ENCODE data around the gene IGF1. TPM values are rescaled to one million over a fixed set of nuclear protein-coding genes. Genes with fewer than 3 reads are reported as not detected.

IGF1 gene
- total and polyA plus RNA-seq, 10 of the 15 experiments (the other 5 are each of a cell fraction or from before 2014, with no cell fraction given) = 2.4 to 9.2 (median 3.5) TPM

DNA sequence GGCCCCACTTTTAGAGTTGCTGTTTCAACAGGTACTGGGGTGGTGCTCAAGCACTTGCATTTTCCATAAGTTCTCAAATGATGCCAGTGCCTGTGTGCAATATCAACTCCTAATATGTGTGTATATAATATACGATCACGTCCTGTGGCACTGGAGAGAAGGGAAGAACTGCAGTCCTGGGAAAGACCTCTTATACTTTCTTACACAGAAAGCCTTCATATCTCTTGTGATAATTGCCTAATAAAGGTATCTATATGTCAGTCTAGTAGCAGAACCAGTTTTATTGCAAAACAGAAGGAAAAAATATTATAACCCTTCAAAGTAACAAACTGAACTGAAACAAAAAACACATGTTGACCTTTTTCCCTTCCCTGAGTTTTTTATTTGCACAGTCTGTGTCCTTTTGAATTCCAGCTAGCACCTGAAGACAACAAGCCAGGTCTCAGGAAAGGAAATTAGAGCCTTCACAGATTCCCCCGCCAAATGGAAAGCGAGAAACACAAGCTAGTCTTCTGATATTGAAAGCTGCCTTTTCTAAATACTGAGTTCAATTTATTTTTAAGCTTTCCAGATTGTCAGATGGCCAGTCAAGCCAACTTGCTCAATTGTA, 44.4 kb downstream of the IGF1 start (continued):
- TF ChIP-seq, protein P1, sequence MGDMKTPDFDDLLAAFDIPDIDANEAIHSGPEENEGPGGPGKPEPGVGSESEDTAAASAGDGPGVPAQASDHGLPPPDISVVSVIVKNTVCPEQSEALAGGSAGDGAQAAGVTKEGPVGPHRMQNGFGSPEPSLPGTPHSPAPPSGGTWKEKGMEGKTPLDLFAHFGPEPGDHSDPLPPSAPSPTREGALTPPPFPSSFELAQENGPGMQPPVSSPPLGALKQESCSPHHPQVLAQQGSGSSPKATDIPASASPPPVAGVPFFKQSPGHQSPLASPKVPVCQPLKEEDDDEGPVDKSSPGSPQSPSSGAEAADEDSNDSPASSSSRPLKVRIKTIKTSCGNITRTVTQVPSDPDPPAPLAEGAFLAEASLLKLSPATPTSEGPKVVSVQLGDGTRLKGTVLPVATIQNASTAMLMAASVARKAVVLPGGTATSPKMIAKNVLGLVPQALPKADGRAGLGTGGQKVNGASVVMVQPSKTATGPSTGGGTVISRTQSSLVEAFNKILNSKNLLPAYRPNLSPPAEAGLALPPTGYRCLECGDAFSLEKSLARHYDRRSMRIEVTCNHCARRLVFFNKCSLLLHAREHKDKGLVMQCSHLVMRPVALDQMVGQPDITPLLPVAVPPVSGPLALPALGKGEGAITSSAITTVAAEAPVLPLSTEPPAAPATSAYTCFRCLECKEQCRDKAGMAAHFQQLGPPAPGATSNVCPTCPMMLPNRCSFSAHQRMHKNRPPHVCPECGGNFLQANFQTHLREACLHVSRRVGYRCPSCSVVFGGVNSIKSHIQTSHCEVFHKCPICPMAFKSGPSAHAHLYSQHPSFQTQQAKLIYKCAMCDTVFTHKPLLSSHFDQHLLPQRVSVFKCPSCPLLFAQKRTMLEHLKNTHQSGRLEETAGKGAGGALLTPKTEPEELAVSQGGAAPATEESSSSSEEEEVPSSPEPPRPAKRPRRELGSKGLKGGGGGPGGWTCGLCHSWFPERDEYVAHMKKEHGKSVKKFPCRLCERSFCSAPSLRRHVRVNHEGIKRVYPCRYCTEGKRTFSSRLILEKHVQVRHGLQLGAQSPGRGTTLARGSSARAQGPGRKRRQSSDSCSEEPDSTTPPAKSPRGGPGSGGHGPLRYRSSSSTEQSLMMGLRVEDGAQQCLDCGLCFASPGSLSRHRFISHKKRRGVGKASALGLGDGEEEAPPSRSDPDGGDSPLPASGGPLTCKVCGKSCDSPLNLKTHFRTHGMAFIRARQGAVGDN (IDR thresholded peaks at IDR 0.05) = no peak
- no peak for TF ChIP-seq RAD51 (IDR thresholded peaks at IDR 0.05)
- TF ChIP-seq, protein P2, sequence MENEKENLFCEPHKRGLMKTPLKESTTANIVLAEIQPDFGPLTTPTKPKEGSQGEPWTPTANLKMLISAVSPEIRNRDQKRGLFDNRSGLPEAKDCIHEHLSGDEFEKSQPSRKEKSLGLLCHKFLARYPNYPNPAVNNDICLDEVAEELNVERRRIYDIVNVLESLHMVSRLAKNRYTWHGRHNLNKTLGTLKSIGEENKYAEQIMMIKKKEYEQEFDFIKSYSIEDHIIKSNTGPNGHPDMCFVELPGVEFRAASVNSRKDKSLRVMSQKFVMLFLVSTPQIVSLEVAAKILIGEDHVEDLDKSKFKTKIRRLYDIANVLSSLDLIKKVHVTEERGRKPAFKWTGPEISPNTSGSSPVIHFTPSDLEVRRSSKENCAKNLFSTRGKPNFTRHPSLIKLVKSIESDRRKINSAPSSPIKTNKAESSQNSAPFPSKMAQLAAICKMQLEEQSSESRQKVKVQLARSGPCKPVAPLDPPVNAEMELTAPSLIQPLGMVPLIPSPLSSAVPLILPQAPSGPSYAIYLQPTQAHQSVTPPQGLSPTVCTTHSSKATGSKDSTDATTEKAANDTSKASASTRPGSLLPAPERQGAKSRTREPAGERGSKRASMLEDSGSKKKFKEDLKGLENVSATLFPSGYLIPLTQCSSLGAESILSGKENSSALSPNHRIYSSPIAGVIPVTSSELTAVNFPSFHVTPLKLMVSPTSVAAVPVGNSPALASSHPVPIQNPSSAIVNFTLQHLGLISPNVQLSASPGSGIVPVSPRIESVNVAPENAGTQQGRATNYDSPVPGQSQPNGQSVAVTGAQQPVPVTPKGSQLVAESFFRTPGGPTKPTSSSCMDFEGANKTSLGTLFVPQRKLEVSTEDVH (IDR thresholded peaks at IDR 0.05; ENCODE audit: low read depth, partially characterized antibody) = no peak

DNA sequence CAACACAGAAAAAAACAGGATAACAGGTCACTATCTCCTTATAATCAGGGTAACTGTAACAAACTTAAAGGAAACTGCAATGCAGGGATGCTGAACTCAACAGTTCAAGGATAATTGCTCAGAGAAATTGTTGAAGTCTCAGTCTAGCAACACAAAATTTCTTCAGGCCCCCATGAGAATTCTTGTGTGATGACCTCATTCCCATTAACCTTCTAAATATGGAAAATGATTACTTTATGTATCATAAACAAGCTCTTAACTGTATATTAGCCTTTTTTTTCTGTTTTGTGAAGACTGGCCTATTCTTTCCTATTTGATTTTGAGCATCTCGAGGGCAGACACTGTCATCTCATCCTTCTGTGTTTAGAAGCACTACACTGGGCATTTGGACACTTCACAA, 47.1 kb downstream of the IGF1 start:
- H3K4me1 ChIP-seq (ENCODE audit: control insufficient read depth, insufficient read depth, low read length) = no peaks in the 10 kb centered on the region; the same call in 1 of the 2 replicates
- no peak for DNase-seq (ENCODE audit: low read depth, low spot score)
- H4K20me1 ChIP-seq (ENCODE audit: control insufficient read depth, insufficient read depth) = no peaks in the 10 kb centered on the region
- H3K4me3 ChIP-seq = no peak overlapping the region
- SMC1A ChIA-PET (ENCODE audit: uncharacterized antibody, unreplicated experiment) = no interaction called here
- no peaks in the 10 kb centered on the region for H3K9me3 ChIP-seq (replicated peaks; ENCODE audit: control insufficient read depth, insufficient read depth, low read length)
- FAIRE-seq = no peak
- POLR2A ChIA-PET = no interaction called here
- H3K9ac ChIP-seq (ENCODE audit: control insufficient read depth, insufficient read depth, low read length) = no peak overlapping the region
- no peaks in the 10 kb centered on the region for H3K27me3 ChIP-seq (replicated peaks in 1 of 2; ENCODE audit: control insufficient read depth in 2 of 2, insufficient read depth in 2 of 2, low read length in 1 of 2)
- H3K27ac ChIP-seq (ENCODE audit: control insufficient read depth, insufficient read depth) = no peak overlapping the region
- CTCF ChIA-PET = no interaction called here
- BruUV-seq (replicated peaks) = no TSS peak
- RAD21 ChIA-PET (ENCODE audit: unreplicated experiment) = no interaction called here
- in situ Hi-C loops (cut with MboI) = no loop called here
- no peaks in the 10 kb centered on the region for H3K79me2 ChIP-seq (ENCODE audit: control insufficient read depth, insufficient read depth, low read length)
- no peak for ATAC-seq
- 50% methylated on average over 1 of the region's 1 CpG for WGBS (ENCODE audit: insufficient coverage, insufficient replicate concordance, low lambda C conversion rate, missing lambda C conversion rate)
- no peaks in the 10 kb centered on the region for H3K36me3 ChIP-seq (ENCODE audit: control insufficient read depth in 2 of 2, insufficient read depth in 2 of 2, low read length in 1 of 2)
- intact Hi-C loops (cut with micrococcal nuclease; ENCODE audit: unreplicated experiment) = no loop called here
- H2AFZ ChIP-seq (ENCODE audit: control insufficient read depth, low read depth, low read length) = no peak overlapping the region
- no peak overlapping the region for H3K4me2 ChIP-seq (ENCODE audit: control insufficient read depth, insufficient read depth)
- TF ChIP-seq, protein P3, sequence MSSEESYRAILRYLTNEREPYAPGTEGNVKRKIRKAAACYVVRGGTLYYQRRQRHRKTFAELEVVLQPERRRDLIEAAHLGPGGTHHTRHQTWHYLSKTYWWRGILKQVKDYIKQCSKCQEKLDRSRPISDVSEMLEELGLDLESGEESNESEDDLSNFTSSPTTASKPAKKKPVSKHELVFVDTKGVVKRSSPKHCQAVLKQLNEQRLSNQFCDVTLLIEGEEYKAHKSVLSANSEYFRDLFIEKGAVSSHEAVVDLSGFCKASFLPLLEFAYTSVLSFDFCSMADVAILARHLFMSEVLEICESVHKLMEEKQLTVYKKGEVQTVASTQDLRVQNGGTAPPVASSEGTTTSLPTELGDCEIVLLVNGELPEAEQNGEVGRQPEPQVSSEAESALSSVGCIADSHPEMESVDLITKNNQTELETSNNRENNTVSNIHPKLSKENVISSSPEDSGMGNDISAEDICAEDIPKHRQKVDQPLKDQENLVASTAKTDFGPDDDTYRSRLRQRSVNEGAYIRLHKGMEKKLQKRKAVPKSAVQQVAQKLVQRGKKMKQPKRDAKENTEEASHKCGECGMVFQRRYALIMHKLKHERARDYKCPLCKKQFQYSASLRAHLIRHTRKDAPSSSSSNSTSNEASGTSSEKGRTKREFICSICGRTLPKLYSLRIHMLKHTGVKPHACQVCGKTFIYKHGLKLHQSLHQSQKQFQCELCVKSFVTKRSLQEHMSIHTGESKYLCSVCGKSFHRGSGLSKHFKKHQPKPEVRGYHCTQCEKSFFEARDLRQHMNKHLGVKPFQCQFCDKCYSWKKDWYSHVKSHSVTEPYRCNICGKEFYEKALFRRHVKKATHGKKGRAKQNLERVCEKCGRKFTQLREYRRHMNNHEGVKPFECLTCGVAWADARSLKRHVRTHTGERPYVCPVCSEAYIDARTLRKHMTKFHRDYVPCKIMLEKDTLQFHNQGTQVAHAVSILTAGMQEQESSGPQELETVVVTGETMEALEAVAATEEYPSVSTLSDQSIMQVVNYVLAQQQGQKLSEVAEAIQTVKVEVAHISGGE (CRISPR knock-in tag; IDR thresholded peaks at IDR 0.05) = no peak
- TF ChIP-seq FOXM1 (IDR thresholded peaks at IDR 0.05; ENCODE audit: low read depth, low read length) (no peak), BHLHE40 (IDR thresholded peaks at IDR 0.05; ENCODE audit: borderline replicate concordance in 1 of 2, low read depth in 2 of 2, low read length in 1 of 2) (no peak), SREBF2 (IDR thresholded peaks at IDR 0.05; ENCODE audit: low read length) (no peak), CBX5 (IDR thresholded peaks at IDR 0.05; ENCODE audit: low read depth) (no peak), POLR2A (IDR thresholded peaks at IDR 0.05; ENCODE audit: low read depth, low read length) (no peak)
- TF ChIP-seq, protein P4, sequence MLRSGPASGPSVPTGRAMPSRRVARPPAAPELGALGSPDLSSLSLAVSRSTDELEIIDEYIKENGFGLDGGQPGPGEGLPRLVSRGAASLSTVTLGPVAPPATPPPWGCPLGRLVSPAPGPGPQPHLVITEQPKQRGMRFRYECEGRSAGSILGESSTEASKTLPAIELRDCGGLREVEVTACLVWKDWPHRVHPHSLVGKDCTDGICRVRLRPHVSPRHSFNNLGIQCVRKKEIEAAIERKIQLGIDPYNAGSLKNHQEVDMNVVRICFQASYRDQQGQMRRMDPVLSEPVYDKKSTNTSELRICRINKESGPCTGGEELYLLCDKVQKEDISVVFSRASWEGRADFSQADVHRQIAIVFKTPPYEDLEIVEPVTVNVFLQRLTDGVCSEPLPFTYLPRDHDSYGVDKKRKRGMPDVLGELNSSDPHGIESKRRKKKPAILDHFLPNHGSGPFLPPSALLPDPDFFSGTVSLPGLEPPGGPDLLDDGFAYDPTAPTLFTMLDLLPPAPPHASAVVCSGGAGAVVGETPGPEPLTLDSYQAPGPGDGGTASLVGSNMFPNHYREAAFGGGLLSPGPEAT (IDR thresholded peaks at IDR 0.05; ENCODE audit: low read depth) = no peak
